ENCODE measurements around the gene NDEL1.
"Not testable (repeated sequence)": the region's sequence is repeated elsewhere in the genome, so short reads cannot be mapped to it uniquely, and the experiment has no call there.

Gene NDEL1

DNA sequence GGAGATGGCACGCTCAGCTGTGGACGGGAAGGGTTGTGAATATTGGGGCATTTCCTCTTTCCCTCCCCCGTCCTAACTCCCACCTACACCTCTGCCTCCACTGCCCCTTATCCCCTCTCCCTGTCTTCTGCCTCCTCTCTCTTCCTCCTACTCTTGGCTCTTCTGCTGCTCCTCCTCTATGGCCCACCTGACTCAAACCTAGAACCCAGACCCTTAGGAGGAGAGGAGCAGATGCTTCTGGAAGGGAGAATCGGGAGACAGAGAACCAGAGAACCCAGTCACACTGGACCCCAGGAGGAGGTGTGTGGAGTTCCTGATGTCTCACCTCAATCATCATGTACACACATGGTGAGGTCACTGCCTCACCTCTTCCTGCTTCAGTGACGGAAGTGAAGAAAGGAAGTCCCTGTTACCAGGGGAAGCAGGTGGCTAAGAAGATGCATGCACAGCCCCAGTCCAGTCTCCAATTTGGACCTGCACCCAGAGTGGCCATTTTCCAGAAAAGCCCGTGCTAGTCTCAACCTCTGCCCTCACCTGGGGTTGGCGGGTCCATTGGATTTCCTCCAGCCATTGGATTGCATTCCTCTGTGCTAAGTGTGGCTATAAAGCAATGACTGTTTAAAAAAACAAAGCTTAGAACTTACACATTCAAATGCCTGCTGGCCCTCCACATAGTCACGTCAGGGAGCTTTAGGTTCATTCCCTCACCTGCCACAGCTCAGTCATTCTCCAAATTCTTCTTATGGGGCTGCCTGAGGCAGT is 42.0 kb upstream of the NDEL1 start:
- TF ChIP-seq, protein P1, sequence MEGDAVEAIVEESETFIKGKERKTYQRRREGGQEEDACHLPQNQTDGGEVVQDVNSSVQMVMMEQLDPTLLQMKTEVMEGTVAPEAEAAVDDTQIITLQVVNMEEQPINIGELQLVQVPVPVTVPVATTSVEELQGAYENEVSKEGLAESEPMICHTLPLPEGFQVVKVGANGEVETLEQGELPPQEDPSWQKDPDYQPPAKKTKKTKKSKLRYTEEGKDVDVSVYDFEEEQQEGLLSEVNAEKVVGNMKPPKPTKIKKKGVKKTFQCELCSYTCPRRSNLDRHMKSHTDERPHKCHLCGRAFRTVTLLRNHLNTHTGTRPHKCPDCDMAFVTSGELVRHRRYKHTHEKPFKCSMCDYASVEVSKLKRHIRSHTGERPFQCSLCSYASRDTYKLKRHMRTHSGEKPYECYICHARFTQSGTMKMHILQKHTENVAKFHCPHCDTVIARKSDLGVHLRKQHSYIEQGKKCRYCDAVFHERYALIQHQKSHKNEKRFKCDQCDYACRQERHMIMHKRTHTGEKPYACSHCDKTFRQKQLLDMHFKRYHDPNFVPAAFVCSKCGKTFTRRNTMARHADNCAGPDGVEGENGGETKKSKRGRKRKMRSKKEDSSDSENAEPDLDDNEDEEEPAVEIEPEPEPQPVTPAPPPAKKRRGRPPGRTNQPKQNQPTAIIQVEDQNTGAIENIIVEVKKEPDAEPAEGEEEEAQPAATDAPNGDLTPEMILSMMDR (IDR thresholded peaks at IDR 0.05; ENCODE audit: borderline replicate concordance, control extremely low read depth, extremely low read depth, insufficient read depth, missing control alignments) = no peak
- no peak for DNase-seq (ENCODE audit: low spot score)
- in situ Hi-C loops (cut with MboI; ENCODE audit: low sequenced_read_pairs, unreplicated experiment) = no loop called here

DNA sequence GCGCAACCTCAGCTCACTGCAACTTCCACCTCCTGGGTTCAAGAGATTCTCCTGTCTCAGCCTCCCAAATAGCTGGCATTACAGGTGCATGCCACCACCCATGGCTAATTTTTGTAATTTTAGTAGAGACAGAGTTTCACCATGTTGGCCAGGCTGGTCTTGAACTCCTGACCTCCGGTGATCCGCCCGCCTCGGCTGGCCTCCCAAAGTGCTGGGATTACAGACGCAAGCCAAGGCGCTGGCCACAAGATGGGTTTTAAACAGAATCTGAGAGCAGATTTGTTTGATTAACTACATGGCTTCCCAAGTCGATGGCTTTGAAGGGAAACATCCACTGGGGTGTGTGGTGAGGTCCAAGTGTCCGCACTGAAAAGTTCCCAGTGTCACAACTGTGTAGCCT is 41.2 kb upstream of the NDEL1 start:
- DNase-seq (ENCODE audit: low spot score); in situ Hi-C loops (cut with MboI; ENCODE audit: low sequenced_read_pairs, unreplicated experiment): not testable (repeated sequence)

DNA sequence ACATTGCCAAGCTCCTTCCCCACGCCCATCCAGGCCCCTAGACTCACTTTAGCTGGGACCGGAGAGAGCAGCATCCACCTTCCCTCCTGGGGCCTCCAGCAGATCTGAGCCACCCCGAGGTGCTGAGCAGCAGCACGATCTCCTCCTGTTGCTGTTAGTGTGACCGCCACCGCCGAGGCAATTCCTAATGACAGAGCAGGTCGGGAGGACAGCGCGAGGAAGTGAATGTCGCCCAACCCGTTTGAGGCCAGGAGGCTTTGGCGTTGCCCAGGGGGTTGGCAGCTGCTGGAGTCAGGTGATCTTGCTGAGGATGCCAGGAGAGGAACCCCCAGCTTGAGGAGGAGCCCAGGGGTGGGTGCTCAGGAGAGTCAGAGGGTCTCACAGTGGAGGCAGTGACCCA is 38.0 kb upstream of the NDEL1 start, which contains the start of gene RNF222:
Gene RNF222, minus strand, starts transcription at position 192 of the 400 bp plus-strand sequence. CDS start 4,366 bp downstream, outside the sequence.
- DNase-seq (ENCODE audit: low spot score) = no peak
- in situ Hi-C loops (cut with MboI; ENCODE audit: low sequenced_read_pairs, unreplicated experiment) = no loop called here
- TF ChIP-seq, protein P1 (IDR thresholded peaks at IDR 0.05; ENCODE audit: borderline replicate concordance, control extremely low read depth, extremely low read depth, insufficient read depth, missing control alignments) = no peak

DNA sequence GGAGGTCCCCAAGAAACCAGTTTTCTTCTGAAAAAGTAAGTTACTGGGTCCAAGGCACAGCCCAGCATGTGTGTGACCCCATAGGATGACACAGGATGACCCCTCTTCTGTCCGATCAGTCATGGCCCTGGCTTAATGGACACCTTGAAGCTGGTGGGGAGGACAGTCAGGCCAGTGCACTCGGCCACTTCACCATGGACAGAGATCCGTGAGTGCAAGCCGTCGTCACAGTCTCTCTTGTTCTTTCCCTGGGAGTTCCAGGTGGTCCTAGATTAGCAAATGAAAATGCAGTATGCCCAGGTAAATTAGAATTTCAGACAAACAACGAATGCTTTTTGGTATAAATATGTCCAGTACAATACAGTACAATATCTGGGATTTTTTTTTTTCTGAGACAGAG is 36.7 kb upstream of the NDEL1 start:
- TF ChIP-seq, protein P1 (IDR thresholded peaks at IDR 0.05; ENCODE audit: borderline replicate concordance, control extremely low read depth, extremely low read depth, insufficient read depth, missing control alignments) = no peak
- in situ Hi-C loops (cut with MboI; ENCODE audit: low sequenced_read_pairs, unreplicated experiment) = no loop called here
- DNase-seq (ENCODE audit: low spot score) = no peak

DNA sequence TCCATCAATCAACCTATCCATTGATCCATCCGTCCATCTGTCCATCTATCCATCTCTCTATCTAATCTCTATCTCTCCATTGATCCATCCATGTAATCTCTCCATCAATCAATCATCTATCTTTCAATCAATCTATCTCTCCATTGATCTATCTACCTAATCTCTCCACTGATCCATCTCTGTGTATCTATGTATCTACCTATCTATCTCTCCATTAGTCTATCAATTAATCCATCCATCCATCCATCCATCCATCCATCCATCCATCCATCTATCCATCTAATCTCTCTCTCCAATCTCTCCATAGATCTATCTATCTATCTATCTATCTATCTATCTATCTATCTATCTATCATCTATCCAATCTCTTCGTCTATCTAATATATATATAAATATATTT is 34.6 kb upstream of the NDEL1 start:
- in situ Hi-C loops (cut with MboI; ENCODE audit: low sequenced_read_pairs, unreplicated experiment) = loop anchor here (25.0 kb wide), 1 partner anchor 586 kb away; no protein-coding TSS in a partner anchor

DNA sequence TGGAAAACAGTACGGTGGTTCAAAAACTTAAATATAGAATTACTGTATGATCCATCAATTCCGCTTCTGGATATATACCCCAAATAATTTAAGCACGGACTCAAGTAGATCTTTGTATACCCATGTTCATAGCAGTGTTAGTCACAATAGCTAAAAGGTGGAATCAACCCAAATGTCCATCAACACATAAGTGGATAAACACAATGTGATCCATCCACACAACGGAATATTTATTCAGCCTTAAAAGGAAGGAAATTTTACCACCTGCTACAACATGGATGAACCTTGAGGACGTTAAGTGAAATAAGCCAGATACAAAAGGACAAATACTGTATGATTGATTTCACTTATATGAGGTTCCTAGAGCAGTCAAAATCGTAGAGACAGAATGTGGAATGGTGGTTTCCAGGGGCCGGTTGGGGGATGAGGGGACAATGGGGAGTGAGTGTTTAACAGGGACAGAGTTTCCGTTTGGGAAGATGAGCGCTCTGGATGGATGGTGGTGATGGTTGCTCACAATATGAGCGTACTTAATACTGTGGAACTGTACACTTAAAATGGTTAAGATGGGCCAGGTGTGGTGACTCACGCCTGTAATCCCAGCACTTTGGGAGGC is 32.7 kb upstream of the NDEL1 start:
- TF ChIP-seq, protein P1 (IDR thresholded peaks at IDR 0.05; ENCODE audit: borderline replicate concordance, control extremely low read depth, extremely low read depth, insufficient read depth, missing control alignments) = no peak
- no peak for DNase-seq (ENCODE audit: low spot score)
- in situ Hi-C loops (cut with MboI; ENCODE audit: low sequenced_read_pairs, unreplicated experiment) = loop anchor here (25.0 kb wide), 1 partner anchor 584 kb away; no protein-coding TSS in a partner anchor

More for the DNA sequence above, 34.6 kb upstream of the NDEL1 start:
- DNase-seq (ENCODE audit: low spot score) = no peak
- TF ChIP-seq, protein P1 (IDR thresholded peaks at IDR 0.05; ENCODE audit: borderline replicate concordance, control extremely low read depth, extremely low read depth, insufficient read depth, missing control alignments) = no peak

DNA sequence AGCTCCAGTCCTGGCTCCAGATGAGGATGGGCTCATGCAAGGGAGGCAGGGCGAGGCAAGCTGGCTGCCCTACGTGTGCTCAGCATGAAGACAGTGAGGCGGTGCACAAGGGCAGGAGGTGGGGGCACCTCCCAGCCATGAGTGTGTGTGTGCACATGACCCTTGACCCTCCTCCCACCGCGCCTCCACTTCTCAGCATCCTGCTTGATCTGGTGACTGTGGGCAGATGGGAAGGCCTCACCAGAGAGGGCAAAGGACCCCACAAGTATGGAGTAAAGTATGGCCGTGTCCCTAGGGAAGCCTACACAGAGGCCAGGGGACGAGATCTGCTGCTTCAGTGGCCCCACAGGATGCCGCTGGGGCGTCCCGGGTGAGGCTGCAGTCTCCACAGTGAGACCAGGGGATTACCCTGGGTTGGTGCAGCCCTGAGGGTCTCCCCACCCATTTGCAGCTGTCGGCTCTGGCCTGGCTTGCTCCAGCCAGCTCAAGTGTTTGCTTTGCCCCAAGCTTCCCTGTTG is 30.1 kb upstream of the NDEL1 start:
- DNase-seq (ENCODE audit: low spot score) = no peak
- TF ChIP-seq, protein P1 (IDR thresholded peaks at IDR 0.05; ENCODE audit: borderline replicate concordance, control extremely low read depth, extremely low read depth, insufficient read depth, missing control alignments) = no peak
- in situ Hi-C loops (cut with MboI; ENCODE audit: low sequenced_read_pairs, unreplicated experiment) = loop anchor here (25.0 kb wide), 1 partner anchor 582 kb away; no protein-coding TSS in a partner anchor

All from GM13976 (cell line).